HFF-Myc (cell line): Measurements from ENCODE around the gene TRIM3.

Experiments
- DNase-seq: peaks from one replicate; pipeline ENCODE4 v3.0.0-alpha.2; 2011; ENCODE audit warnings: low read depth; ENCODE audit errors: extremely low read depth
- H3K4me3 ChIP-seq: replicated peaks from 2 replicates; pipeline ENCODE4 v1.5.1; 2011; ENCODE audit warnings: low read depth, mild to moderate bottlenecking, control low read depth, low read length
- CTCF ChIP-seq: IDR thresholded peaks from 2 replicates; pipeline ENCODE4 v1.5.1; 2012; ENCODE audit warnings: mild to moderate bottlenecking, low read depth, low read length, control low read depth; ENCODE audit errors: missing control alignments

TRIM3 gene

DNA sequence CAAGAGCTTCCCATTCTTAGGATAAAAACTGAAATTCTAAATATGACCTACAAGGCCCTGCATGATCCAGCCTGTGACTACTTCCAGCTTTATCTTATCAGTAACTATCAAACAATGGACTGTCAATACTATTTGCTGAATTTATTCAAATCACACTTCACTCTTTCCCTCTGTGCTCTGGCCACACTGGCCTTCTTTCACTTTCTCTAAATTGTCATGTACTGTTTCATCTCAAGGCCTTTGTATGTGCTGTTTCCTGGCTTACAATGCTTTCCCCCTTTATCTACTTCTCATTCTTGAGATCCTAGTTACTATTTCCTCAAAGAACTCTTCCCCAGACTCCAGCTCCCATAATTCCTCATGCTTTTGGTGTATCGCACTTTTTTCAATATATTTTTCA, 13.2 kb upstream of the TRIM3 start:
- no peak for TF ChIP-seq CTCF
- DNase-seq = no peak
- H3K4me3 ChIP-seq = no peak overlapping the region

- no peak for DNase-seq
- TF ChIP-seq CTCF = no peak
- H3K4me3 ChIP-seq = no peak overlapping the region
These were observed 12.5 kb upstream of the TRIM3 start for GRCh38 chr11:6486256-6486655.

DNA sequence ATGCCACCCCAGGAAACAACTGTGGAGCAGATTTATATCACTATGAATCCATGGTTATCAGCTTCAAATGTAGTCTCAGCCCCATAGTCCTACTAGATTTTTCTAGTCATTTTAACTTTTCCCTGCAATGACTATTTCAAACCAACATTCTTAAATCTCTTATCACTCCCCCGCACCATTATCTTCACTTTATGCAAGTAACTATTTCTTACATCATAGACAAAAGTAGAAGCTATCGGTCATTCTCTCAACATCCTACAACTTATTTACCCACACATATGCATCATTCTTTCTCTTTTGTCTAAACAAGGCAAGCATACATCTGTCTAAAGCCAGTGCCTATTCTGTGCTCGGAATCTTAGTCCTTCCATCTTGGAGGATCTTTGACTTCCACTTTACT, 11.9 kb upstream of the TRIM3 start:
- DNase-seq = no peak
- no peak for TF ChIP-seq CTCF
- no peak overlapping the region for H3K4me3 ChIP-seq

- H3K4me3 ChIP-seq = peak overlapping the region; percentile 87
- no peak for TF ChIP-seq CTCF
- no peak for DNase-seq
These were observed 9.3 kb upstream of the TRIM3 start for GRCh38 chr11:6483015-6483414.

GRCh38 chr11:6482441-6482840, 8.7 kb upstream of the TRIM3 start:
- TF ChIP-seq CTCF = no peak
- peak overlapping the region; percentile 87 for H3K4me3 ChIP-seq
- no peak for DNase-seq

DNA sequence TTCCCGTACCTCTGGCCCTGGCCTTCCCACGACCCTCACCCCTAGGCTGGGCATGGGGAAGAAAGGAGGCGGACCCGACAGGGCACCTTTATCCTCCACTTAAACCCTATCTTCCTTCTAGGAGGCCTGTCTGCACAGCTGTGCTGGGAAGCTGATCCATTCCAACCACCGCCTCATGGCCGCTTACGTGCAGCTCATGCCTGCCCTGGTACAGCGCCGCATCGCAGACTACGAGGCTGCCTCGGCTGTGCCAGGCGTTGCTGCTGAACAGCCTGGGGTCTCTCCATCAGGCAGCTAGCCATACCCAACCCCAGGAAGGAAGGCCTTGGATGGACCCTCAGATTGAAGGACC, 8.2 kb upstream of the TRIM3 start:
- H3K4me3 ChIP-seq = peak overlapping the region; percentile 87
- TF ChIP-seq CTCF = no peak
- no peak for DNase-seq

- no peak for TF ChIP-seq CTCF
- peak; percentile 91 for DNase-seq
- peak within 1 kb of the TSS; percentile 87 for H3K4me3 ChIP-seq
These were observed 7.5 kb upstream of the TRIM3 start, which contains the start of the genes ARFIP2 and TIMM10B for GRCh38 chr11:6481012-6481923. ARFIP2 (minus strand) TSS chr11:6481331; CDS start chr11:6480421, 910 bp downstream. TIMM10B (plus strand) TSS chr11:6481501; CDS start chr11:6481517, 16 bp downstream.
